Osteoblast (primary cell): Measurements from ENCODE around the gene CHST6. TPM values are rescaled to one million over a fixed set of nuclear protein-coding genes. Genes with fewer than 3 reads are reported as not detected.
"Not testable (repeated sequence)": the region's sequence is repeated elsewhere in the genome, so short reads cannot be mapped to it uniquely, and the experiment has no call there.

Experiments used
- DNase-seq: peaks from one replicate; pipeline ENCODE4 v3.0.0; 2011; ENCODE audit warnings: low spot score, mixed read lengths; ENCODE audit not compliant: insufficient read length; ENCODE audit errors: missing footprints
- H2AFZ ChIP-seq: 2 replicates; pipeline ENCODE4 v1.6.0; 2011; ENCODE audit warnings: mild to moderate bottlenecking, low read length
- H3K27ac ChIP-seq: 2 replicates; pipeline ENCODE4 v1.5.1; 2011; ENCODE audit warnings: mild to moderate bottlenecking, low read depth, low read length, moderate library complexity
- H3K27me3 ChIP-seq: 2 replicates; pipeline ENCODE4 v1.6.0; 2012; ENCODE audit warnings: mild to moderate bottlenecking, control low read depth, inconsistent platforms, low read length, moderate library complexity; ENCODE audit not compliant: insufficient read depth
- H3K36me3 ChIP-seq: 2 replicates; pipeline ENCODE4 v1.5.1; 2011; ENCODE audit warnings: mild to moderate bottlenecking, low read length, control low read depth, moderate library complexity; ENCODE audit not compliant: insufficient read depth
- H3K4me1 ChIP-seq: 2 replicates; pipeline ENCODE4 v1.5.1; 2011; ENCODE audit warnings: mild to moderate bottlenecking, low read length, control low read depth, moderate library complexity; ENCODE audit not compliant: insufficient read depth
- H3K4me2 ChIP-seq: 2 replicates; pipeline ENCODE4 v1.6.0; 2011; ENCODE audit warnings: mild to moderate bottlenecking, low read length; ENCODE audit not compliant: insufficient read depth
- H3K4me3 ChIP-seq: fragments of 200-600 bp; sonication (generic); 3 replicates; pipeline ENCODE4 v1.5.1; 2012; ENCODE audit warnings: mild to moderate bottlenecking, low read length, inconsistent platforms; ENCODE audit not compliant: insufficient read depth
- H3K79me2 ChIP-seq: 2 replicates; pipeline ENCODE4 v1.6.0; 2012; ENCODE audit warnings: mild to moderate bottlenecking, low read length, control low read depth, inconsistent platforms; ENCODE audit not compliant: insufficient read depth
- H3K9me3 ChIP-seq: 2 replicates; pipeline ENCODE4 v1.5.1; 2011; ENCODE audit warnings: low read depth, low read length, control low read depth
- H4K20me1 ChIP-seq: 2 replicates; pipeline ENCODE4 v1.6.0; 2012; ENCODE audit warnings: mild to moderate bottlenecking, low read length, control low read depth; ENCODE audit not compliant: insufficient read depth
- CTCF ChIP-seq: IDR thresholded peaks from 2 replicates; pipeline ENCODE4 v1.5.1; 2011; ENCODE audit warnings: mild to moderate bottlenecking, low read depth, low read length, moderate library complexity; ENCODE audit errors: extremely low read depth
- total RNA-seq: library from RNA; depleted of rRNA; stranded (reverse); fragments of >200 nt; gene quantifications from 2 replicates; pipeline ENCODE4 v1.2.3, GENCODE V29; 2012

Gene CHST6
- total RNA-seq, 1 donor = 1.1 TPM

GRCh38 chr16:75458029-75458428 is 37.2 kb downstream of the CHST6 start:
- TF ChIP-seq CTCF = no peak
- H4K20me1 ChIP-seq = peaks cover 48% of the 10 kb centered on the region
- peaks cover 93% of the 10 kb centered on the region for H3K79me2 ChIP-seq
- H3K9me3 ChIP-seq = no peaks in the 10 kb centered on the region
- H3K27ac ChIP-seq = no peak overlapping the region
- H3K27me3 ChIP-seq = no peaks in the 10 kb centered on the region
- H2AFZ ChIP-seq = no peak overlapping the region
- H3K4me1 ChIP-seq = no peaks in the 10 kb centered on the region
- DNase-seq = no peak
- H3K4me2 ChIP-seq = no peak overlapping the region
- no peaks in the 10 kb centered on the region for H3K36me3 ChIP-seq
- H3K4me3 ChIP-seq = no peak overlapping the region

- H3K4me1 ChIP-seq = no peaks in the 10 kb centered on the region
- H3K4me3 ChIP-seq = no peak overlapping the region
- peaks cover 46% of the 10 kb centered on the region for H4K20me1 ChIP-seq
- H3K9me3 ChIP-seq = no peaks in the 10 kb centered on the region
- DNase-seq = no peak
- no peaks in the 10 kb centered on the region for H3K36me3 ChIP-seq
- H3K27me3 ChIP-seq = no peaks in the 10 kb centered on the region
- peaks cover 93% of the 10 kb centered on the region for H3K79me2 ChIP-seq
- no peak overlapping the region for H3K27ac ChIP-seq
- no peak for TF ChIP-seq CTCF
- no peak overlapping the region for H2AFZ ChIP-seq
- H3K4me2 ChIP-seq = no peak overlapping the region
These were observed 37.7 kb downstream of the CHST6 start for GRCh38 chr16:75457485-75458021.

- H3K27ac ChIP-seq = no peak overlapping the region
- peaks cover 90% of the 10 kb centered on the region for H3K79me2 ChIP-seq
- H3K4me1 ChIP-seq = no peaks in the 10 kb centered on the region
- no peaks in the 10 kb centered on the region for H3K9me3 ChIP-seq
- no peak overlapping the region for H2AFZ ChIP-seq
- H3K27me3 ChIP-seq = no peaks in the 10 kb centered on the region
- H3K4me2 ChIP-seq = no peak overlapping the region
- TF ChIP-seq CTCF = no peak
- no peaks in the 10 kb centered on the region for H3K36me3 ChIP-seq
- DNase-seq = peak; percentile 51
- no peak overlapping the region for H3K4me3 ChIP-seq
- peaks cover 42% of the 10 kb centered on the region for H4K20me1 ChIP-seq
These were observed 38.3 kb downstream of the CHST6 start for GRCh38 chr16:75456971-75457370.

- H3K36me3 ChIP-seq, H3K27me3 ChIP-seq, H3K4me3 ChIP-seq, H2AFZ ChIP-seq, H3K9me3 ChIP-seq, H3K4me1 ChIP-seq, H3K27ac ChIP-seq, H3K4me2 ChIP-seq, DNase-seq: not testable (repeated sequence)
- peaks cover 87% of the 10 kb centered on the region for H3K79me2 ChIP-seq
- H4K20me1 ChIP-seq = peaks cover 37% of the 10 kb centered on the region
These were observed 38.8 kb downstream of the CHST6 start for GRCh38 chr16:75456486-75456885.
